ENCODE results near the gene HS3ST5.

GRCh38 chr6:114260810-114261209 is 82.0 kb downstream of the HS3ST5 start:
- TF ChIP-seq CTCF (IDR thresholded peaks at IDR 0.05) (no peak), POLR2A (IDR thresholded peaks at IDR 0.05) (no peak)

All from thyroid gland (tissue), 4 donors.